Transverse colon (tissue), 4 donors: ENCODE data around the gene CDCA3.

ENCODE experiments used
- EP300 ChIP-seq: sonication (generic); formaldehyde crosslinking; IDR thresholded peaks from one replicate; pipeline ENCODE4 v1.6.1; 2017; ENCODE audit warnings: antibody characterized with exemption, low read depth
- POLR2A ChIP-seq: fragments of 450-650 bp; IDR thresholded peaks from one replicate; pipeline ENCODE4 v1.6.1; 2016; ENCODE audit warnings: antibody characterized with exemption, mild to moderate bottlenecking, moderate library complexity
- POLR2AphosphoS5 ChIP-seq, 3 donors: sonication (generic); formaldehyde crosslinking; IDR thresholded peaks; one replicate each; pipeline ENCODE4 v1.6.1; 2016; ENCODE audit warnings: antibody characterized with exemption in 3 of 3
- TF ChIP-seq, protein P1 (sequence below), 5 experiments: fragments of 200-600 bp in 3 of 5; fragments of 450-650 bp in 2 of 5; sonication (generic) in 3 of 5; IDR thresholded peaks; 1 replicate in 2 of 5; 2 replicates in 3 of 5; pipeline ENCODE4 v1.5.1; 2016 to 2017; ENCODE audit warnings: antibody characterized with exemption in 5 of 5, inconsistent platforms in 3 of 5, mild to moderate bottlenecking in 2 of 5, moderate library complexity in 1 of 5

- TF ChIP-seq, protein P1, sequence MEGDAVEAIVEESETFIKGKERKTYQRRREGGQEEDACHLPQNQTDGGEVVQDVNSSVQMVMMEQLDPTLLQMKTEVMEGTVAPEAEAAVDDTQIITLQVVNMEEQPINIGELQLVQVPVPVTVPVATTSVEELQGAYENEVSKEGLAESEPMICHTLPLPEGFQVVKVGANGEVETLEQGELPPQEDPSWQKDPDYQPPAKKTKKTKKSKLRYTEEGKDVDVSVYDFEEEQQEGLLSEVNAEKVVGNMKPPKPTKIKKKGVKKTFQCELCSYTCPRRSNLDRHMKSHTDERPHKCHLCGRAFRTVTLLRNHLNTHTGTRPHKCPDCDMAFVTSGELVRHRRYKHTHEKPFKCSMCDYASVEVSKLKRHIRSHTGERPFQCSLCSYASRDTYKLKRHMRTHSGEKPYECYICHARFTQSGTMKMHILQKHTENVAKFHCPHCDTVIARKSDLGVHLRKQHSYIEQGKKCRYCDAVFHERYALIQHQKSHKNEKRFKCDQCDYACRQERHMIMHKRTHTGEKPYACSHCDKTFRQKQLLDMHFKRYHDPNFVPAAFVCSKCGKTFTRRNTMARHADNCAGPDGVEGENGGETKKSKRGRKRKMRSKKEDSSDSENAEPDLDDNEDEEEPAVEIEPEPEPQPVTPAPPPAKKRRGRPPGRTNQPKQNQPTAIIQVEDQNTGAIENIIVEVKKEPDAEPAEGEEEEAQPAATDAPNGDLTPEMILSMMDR (IDR thresholded peaks at IDR 0.05) = no peak
- TF ChIP-seq POLR2A (no peak), EP300 (no peak), POLR2AphosphoS5 (IDR thresholded peaks at IDR 0.05) (no peak)
Measured at GRCh38 chr12:6817098-6817497, 34.0 kb downstream of the CDCA3 start.
